ENCODE results near the gene CETN1.

CETN1 gene

DNA sequence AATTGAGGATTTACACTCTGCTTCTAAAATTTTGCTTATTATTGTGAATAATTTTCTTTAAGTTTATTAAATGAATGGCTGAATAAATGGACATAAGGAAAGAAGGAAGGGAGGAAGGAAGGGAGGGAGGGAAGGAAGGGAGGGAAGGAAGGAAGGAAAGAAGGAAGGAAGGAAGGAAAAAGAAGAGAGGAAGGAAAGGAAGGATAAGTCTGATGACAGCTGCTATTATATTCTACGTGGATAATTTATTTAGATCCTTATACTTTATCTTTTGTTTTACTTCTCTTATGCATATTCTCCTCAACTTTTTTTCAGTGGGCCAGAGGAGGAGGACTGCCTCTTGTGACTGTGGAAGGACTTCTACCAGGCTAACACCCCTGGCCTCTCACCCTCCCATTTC lies 34.0 kb downstream of the CETN1 start:
- TF ChIP-seq, protein P1, sequence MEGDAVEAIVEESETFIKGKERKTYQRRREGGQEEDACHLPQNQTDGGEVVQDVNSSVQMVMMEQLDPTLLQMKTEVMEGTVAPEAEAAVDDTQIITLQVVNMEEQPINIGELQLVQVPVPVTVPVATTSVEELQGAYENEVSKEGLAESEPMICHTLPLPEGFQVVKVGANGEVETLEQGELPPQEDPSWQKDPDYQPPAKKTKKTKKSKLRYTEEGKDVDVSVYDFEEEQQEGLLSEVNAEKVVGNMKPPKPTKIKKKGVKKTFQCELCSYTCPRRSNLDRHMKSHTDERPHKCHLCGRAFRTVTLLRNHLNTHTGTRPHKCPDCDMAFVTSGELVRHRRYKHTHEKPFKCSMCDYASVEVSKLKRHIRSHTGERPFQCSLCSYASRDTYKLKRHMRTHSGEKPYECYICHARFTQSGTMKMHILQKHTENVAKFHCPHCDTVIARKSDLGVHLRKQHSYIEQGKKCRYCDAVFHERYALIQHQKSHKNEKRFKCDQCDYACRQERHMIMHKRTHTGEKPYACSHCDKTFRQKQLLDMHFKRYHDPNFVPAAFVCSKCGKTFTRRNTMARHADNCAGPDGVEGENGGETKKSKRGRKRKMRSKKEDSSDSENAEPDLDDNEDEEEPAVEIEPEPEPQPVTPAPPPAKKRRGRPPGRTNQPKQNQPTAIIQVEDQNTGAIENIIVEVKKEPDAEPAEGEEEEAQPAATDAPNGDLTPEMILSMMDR (IDR thresholded peaks at IDR 0.05; ENCODE audit: low read depth, low read length), result no peak
- DNase-seq (ENCODE audit: extremely low read depth, low read depth), result no peak

DNA sequence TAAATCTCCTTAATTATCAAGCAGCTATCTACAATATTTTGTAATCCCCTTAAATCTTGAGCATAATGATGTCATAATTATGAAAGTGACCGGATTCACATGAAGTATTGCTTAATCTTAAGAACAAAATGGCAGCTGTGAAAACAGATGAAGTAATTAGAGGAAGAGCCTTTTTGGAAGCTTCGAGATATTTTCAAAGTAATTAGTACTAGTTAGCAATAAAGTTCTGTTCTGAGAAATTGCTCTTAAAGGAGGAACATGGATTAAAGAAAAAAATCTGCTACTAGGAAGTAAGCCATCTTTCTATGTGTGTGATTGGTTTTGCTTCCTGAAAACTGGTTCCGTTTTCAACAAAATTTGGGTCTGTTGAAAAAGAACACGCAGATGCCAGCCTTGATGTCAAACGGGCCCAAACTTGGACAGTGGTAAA lies 34.9 kb downstream of the CETN1 start:
- DNase-seq (ENCODE audit: extremely low read depth, low read depth), result no peak
- TF ChIP-seq, protein P1 (IDR thresholded peaks at IDR 0.05; ENCODE audit: low read depth, low read length), result no peak

DNA sequence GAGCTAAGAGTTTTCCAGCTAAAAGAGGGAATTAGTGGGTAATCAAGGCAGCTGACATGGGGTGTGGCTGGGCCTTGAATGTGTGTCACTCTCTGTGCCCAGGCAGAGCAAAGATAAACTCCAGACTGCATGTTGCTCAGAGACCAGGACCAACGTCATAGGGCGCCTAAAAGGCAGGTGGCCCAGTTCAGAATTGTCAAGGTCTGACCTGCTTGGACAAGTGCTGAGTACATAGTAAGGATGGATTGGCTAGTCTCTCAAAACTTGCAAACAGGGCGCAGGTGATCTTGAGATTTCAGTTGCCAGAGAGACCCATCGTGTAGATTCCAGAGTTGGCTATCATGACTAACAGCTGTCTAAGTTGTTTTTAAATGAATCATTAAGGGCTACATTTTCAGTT lies 35.6 kb downstream of the CETN1 start:
- no peak for DNase-seq (ENCODE audit: extremely low read depth, low read depth)
- TF ChIP-seq, protein P1 (IDR thresholded peaks at IDR 0.05; ENCODE audit: low read depth, low read length), result no peak

DNA sequence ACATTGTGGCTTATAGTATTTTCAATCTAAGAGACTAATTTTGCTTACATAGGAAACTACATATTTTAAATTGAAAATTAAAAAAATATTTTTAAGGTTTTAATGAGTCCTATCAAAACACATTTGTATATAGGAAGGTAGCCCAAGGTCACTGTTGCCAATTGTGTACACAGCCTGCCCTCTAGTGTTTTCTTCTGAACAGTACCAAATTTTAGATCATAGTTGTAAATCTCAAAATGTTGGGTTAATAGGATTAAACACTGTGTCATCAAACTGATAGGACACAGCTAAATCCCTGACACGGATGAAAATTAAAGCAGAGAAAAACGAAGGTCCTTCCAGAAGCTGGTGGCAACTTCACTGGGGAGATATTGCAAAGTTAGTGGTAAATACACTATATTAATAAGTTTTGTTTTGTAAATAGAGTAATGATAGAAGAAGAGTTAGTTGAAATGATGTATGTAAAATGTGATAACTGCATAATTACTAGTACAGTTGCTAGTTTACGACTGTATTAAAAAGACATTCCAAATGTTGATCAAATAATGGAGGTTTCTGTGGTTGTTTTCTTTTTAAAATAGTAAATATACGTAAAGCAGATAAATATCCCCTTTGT lies 36.3 kb downstream of the CETN1 start:
- peak; percentile 27 for DNase-seq (ENCODE audit: extremely low read depth, low read depth)
- TF ChIP-seq, protein P1 (IDR thresholded peaks at IDR 0.05; ENCODE audit: low read depth, low read length), result peak; percentile 68

DNA sequence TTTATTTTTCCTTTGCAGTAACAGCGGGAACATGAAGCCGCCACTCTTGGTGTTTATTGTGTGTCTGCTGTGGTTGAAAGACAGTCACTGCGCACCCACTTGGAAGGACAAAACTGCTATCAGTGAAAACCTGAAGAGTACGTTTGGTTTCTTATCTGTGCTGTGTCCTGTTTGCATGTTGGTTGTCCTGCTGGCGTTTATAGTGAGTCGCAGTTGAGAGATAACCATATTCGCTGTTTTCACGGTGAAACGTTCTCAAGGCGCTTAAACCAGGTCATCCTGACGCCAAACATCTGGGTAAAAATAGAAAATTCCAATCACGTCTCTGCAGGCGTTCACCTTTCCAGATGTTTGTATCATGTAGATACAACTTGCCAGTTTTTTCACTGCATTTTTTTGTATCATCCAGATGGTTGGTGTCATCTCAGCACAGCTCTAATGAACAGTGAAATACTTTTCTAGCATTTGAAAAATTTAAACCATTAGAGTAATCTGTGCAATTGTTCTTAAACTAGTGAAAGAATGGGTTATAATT lies 37.9 kb downstream of the CETN1 start:
- DNase-seq (ENCODE audit: extremely low read depth, low read depth), result no peak
- TF ChIP-seq, protein P1 (IDR thresholded peaks at IDR 0.05; ENCODE audit: low read depth, low read length), result no peak

DNA sequence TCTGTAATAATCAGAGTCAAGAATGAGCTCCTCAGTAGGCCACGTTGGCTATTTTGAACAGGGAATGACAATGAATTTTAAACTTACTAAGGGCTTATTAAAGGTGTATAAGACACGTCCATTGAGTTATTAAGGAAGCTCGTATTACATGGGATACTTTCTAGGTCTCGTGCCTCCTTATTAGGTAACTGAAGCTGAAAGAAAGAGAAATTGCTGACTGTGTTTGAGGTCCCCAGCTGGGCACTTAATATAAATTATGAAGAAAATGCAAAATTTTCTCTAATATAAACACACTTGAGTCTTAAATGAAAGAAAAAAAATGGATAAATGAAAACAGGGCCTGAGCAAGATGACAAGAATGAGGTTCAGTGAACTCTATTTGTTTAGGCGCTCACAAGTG lies 38.4 kb downstream of the CETN1 start:
- TF ChIP-seq, protein P1 (IDR thresholded peaks at IDR 0.05; ENCODE audit: low read depth, low read length), result no peak
- DNase-seq (ENCODE audit: extremely low read depth, low read depth), result no peak

DNA sequence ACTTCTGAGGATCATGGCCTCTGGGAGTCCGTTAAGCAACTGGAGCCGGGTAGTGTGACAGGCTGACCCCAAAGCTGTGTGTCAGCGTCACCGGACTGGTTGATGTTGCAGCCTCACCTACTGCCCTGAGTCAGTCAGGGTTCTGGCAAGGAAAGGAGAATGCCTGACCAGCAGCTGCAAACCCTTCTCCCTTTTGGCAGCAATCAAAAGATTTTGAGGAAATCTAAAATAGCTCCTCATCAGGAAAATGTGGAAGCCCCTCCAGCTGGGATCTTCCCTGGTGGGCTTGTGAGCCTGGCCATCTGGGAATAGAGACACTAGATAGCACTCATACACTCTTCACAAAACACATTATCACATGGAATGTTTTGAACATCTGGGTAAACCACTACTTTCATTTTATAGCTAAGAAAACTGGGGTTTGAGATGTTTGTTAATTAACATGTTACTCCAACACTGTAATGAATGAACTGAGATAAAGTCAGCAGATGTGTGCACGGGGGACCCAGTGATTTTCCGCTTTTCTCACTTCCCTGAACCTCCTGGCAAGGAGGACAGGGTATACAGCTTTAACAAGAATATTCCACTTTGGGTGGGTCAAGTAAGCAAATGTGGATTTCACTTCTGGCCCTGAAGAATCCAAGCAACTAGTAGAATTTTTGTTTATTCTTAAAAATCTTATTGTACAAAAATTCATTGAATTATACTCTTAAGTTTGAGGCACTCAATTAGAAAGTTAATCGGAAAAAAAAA lies 41.3 kb downstream of the CETN1 start:
- TF ChIP-seq, protein P1 (IDR thresholded peaks at IDR 0.05; ENCODE audit: low read depth, low read length), result no peak
- no peak for DNase-seq (ENCODE audit: extremely low read depth, low read depth)
